Measurements from ENCODE around the gene ATP8A1.
A peak's percentile ranks its signal among the peaks of the same experiment; 100 is the strongest.

ATP8A1 gene

DNA sequence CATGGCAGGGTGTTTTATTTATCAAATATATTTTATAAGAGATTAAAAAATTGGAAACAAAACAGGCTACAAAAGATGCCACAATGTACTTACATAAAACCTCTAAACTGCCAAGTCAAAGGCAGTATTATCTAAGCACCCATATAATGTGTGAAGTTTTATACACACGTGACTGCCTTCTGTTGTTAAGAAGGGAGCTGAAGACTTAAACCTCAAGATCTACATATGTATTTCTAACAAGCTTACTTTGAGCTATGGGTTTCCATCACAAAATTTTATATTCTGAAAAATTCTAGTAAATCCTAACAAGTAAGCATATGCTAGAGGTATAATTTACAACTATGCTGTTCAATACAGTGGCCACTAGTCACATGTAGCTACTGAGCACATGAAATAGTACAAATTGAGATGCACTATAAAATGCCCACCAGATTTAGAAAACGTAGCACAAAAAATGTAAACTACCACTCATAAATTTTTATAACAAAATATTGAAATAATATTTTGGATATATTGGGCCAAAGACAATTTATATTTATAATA, 9.8 kb downstream of the ATP8A1 start:
- no peak for DNase-seq

DNA sequence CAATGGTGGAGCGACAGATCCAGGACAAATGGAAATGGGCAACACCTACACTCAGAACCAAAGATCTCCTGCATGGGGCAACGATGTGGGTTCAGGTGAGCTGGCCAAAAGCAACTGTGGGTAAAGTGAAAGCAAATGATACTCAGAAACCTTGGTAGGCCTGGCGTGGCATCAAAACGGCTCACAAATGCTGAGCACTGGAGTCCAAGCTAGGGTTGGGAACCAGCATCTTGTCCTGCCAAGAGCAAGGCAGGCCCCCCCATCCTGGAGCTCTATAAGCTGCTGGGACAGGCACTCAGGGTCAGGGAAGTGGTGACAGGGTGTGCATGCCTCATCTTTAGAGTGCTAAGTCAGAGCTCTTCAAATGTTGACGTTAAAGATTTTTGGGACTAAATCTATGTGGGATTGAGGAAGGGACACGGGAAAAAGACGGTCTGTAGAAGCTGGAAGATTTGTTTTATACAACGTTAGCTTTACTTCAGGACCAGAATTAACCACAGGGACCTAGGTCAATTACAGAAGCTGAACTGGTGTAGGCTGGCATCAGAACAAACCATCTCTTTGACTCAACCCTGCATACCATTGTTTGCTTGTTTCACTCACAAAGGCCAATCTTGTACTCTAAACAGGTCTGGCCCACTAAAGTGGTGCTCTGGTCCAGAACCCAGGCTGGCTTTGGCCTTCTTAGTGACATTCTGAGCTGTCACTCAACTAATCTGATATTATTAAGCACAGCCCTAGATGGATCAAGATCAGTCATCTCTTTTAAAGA, 10.7 kb downstream of the ATP8A1 start:
- no peak for DNase-seq

DNA sequence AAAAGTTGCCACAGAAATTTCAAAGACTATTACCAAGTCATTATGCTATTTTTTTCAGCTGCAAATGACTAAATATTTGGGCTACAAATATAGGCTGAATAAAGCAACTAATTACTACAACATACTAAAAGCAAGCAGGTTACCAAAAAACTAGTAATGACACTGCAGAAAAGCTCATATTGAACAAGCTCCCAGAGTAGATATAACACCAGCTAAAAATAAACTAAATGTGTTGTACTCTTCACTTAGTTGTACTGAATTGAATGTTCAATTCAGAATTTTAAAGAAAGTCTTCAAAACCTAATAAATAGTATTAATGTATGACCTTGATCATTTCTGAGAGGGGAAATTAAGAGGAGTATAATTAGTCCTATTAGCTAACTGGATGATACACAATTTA, 12.0 kb downstream of the ATP8A1 start:
- no peak for DNase-seq

DNA sequence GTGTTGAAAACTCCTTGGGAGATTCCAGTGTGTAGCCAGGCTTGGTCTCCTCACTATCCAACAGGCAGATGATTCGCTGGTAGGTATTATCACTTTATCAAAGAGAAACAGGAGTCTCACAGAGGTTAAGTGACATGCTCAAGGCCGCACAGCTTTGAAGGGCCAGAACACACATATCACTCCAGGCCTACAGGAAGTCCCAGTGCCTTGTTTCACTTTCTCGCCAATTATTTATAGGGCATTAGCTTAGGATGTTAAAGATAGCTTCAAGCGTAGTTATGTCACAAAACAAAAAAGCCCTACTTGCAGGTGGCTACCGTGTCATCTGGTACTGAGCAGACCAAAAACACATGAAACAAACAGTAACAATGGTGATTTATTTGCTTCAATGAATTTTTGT, 13.2 kb downstream of the ATP8A1 start:
- no peak for DNase-seq

DNA sequence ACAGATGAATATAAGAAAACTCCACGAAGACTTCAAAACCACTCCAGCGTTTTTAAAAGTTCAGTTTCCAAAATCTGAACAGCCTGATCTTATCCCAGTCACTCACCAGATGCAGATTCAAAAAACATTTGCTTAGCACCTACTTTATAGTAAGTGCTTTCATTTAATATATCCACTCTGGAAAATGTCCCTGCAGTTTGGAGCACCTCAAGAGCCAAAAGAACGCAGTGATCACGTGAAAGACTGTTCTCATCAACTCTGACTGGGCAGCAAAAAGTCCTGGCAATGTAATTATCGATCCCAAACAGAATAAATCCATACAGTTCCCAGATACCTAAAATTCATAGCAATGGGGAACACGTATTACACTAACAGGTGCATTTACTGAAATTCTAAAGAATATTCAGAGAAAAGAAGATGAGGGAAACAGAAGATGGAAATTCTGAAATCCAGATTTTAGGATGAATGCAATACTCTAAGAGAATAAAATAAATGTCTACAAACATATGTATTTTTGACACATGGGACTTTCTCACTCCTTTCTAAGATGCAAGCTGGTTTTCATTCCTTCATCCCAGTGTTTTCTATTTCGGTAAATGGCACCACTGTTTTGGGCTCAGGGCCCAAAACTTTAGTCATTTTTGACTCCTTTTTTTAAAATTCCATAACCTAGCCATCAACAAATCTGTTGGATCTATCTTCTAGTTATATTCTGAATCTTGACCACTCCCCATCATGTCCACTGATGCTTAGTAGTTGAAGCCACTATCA, 13.9 kb downstream of the ATP8A1 start:
- DNase-seq: no peak

DNA sequence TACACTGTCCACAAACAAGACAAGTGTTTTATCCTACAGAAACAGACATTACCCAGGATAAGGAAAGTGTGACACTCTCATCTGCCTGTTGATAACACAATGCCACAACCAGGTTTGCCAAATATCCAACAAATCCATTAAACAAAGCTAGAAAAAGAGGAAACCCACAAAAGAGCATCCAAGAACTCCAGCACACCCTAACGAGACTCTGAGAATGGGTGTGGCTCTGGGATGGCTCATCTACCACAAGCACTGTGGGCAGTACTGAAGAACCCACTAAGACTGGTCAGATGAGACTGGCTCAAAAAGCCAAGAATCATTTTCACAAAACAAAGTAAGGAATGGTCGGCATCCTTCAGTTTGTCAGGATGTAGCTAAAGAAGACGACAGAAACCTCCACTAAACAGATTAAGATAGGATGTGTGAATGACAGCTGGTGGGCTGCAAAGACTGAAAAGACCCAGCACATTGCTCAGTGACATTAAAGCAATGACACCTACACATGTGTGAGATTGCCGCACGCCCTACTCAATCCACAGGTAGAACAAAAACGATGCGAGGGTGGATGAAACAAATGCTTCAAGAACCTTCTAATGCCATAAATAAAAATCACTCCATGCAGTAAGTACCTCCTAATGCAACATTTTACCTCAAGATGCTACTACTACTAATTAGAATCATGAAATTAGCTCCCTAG, 14.7 kb downstream of the ATP8A1 start:
- DNase-seq: no peak

DNA sequence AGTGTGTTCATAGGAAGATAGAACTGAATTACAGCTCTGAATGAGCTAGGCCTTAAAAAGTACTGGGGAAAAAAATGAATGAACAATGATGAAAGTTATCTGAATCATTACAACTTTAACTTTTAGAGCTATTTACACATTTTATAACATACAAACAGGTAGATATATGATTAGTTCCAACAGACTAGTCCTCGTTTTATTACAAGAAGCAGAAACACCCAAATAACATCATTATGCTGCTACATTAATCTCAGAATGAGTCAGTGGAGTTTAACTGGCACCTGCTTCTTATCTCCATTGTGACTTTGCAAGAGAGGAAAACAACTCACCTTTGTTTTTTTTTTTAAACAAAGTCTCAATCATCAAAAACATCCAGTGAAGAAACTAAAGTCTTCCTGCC, 15.2 kb downstream of the ATP8A1 start:
- DNase-seq: no peak

DNA sequence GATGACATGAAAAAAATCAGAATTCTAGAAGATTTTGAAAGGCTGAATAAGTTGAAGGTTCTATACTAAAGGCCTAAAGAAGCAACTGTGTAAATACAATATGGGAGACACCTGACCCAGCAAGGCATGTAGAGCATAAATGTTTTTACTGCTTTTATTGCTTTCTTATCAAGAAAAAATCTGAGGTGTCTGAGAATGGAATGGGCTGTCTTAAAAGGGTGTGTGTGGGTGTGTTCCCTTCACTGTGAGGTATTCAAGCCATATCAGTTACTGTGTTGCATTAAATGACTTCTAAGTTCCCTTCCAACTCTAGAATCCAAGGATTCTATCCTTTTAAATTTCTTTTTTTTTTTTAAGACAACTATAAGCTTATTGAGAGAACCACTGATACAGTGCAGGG, 15.7 kb downstream of the ATP8A1 start:
- no peak for DNase-seq

DNA sequence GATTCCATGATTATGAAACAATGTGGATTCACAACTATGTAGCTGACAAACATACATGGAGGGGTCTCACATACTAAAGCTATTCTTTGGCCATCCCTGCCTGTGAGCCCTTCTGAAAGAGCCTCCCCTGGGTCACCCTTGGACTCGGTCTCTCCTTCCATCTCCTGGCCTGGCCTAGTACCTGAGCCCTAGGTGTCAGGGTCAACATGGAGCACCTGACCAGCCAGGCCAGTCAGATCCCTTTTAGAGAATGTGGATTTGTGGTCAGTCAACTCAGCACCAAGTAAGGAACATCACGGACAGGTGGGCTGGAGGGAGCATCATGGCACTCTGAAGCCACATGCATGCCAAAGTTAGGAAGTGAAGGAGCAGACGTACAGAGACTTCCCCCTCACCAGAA, 16.3 kb downstream of the ATP8A1 start:
- no peak for DNase-seq

DNA sequence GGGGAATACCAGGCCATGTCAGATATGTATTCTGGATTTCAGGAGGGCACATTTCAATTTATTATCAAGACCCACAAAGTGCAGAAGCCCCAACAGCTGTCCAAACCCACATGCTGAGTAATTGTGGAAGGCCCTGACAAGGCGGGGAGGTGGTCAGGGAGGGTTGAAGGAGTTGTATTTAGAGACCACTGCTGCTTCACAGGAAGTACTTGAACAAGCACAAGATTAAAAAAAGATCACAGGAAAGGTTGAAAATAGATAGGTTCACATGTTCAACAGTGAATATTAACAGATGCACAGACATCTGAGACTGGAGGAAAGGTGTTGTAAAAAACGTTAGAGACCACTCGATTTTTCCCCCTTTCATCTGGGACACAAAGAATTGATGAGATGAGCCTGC, 17.9 kb downstream of the ATP8A1 start:
- DNase-seq: no peak

DNA sequence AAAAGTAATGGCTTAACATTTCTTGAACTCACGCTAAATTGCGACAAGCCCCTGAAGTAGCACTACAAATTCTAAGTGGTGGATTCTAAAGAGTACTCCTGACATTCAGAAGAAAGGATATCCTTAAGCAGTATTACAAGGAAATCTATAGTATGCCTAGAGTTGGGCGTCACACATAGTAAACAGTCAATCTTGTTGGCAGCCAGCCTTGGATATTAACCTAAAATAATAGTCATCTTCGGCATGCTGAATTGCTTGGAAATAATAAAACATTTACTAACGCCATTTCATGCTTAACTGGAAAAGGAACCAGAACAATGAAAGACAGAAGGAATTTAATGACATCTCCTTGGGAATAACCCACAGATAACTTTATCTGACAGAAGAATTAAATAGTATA, 18.6 kb downstream of the ATP8A1 start:
- DNase-seq: no peak

DNA sequence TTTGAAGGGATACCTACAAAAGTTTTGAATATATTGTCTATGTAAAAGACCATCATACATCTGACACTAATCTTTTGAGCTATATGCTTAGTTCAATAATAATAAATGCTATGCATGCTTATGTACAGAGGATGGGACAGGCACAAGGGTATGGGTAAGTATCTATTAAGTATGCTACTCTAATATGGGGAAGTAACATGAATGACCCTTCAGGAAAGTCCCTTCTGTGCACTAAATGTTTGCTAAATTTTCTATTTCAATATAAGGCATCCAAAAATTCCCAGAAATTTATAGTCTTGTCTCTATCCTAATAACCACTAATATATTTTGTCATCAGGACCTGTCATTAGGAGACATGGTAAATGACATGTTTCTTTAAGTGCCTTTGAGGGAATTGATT, 19.0 kb downstream of the ATP8A1 start:
- no peak for DNase-seq

DNA sequence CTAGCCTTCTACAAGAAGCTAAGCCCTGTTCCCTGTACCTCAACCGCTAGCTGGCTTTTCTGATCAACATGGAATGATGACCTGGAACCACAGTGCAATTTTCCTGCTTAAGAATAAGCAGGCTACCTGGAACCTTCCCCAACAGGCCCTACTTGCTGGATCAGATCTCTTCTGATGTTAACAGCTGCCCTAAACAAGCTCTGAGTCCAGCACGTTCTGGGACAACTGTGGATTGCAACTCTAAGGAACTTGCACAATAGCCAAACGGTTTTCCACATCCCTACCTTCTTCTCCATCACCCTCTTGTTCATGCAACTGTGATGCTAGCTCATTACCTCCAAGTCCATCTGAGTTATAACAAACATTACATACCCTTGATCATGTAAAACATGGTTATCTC, 19.8 kb downstream of the ATP8A1 start:
- no peak for DNase-seq

DNA sequence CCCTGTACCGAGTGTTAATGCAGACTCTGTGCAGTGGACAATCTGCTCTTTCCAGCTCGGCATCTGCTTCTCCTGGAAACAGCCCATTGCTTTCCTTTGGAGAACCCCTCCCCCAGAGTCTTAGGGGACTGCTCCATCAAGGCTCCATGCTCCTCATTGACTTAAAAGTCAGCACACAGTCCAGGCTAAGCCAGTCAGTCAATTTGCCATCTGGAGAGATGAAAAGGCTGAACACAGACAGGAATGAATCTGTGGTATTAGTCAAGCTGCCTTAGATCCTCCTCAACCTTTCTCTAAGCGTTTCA, 20.3 kb downstream of the ATP8A1 start:
- DNase-seq: no peak

DNA sequence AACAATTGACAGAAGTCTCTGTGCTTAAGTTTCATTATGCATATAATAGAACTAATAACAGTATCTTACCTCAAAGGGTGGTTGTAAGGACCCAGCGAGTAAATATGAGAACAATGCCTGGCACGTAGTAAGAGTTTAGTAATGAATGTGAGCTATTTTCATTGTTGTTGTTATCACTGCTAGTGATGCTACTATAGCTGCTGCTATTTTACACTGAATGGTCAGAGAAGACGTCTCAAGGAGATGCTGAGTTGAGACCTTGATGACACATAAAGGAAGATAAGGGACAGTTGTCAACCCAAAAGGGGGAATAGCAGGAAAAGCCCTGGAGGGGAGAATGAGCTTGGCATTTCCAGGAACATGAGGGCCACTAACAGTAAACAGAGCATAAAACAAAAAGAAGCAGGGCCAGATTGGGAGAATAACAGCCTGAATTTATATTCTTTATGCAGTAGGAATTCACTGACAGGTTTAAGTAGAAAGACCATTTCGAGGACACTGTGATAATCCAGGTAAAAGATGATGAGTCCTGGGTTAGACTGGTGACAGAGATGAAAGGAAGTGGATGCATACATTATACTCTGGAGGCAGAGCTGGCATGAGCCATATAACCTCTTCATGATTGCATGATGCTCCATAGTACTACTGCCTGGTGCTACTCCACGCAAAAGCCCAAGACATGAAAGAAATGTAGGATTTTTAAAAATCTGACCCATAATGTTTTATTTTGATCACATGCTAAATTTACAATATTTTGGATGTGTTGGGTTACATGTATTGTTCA, 23.1 kb downstream of the ATP8A1 start:
- DNase-seq: no peak

DNA sequence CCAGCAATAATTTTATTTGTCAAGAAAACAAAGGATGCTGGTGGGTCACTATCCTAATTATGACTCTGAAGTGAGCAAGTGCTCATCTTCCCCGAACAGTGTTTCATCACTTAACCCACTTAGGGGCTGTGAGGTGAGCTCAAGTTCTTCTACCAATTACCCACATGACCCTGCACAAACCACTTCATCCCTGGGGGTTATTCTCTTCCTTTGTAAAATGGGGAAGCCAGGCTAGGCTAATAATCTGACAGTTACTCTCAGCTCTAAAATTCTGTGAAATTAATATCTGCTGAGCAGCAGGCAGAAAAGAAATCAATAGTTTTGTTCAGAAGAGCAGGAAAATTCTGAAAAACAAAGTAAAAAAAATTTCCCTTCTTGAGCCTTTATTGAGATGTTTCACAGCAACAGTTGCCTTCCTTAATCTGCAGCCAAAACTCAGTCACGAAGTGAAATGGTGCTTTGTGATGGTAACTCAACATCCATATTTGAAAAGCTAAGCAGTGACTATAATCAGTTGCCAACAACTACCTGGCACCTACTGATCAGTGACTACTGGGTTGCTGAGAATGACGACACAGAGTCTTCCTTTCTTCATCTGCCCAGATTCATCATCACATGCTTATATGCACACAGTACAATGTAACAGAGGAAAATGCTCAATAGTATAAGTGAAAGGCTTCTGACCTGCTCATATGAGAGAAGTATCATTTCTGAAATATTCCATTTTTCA, 24.1 kb downstream of the ATP8A1 start:
- DNase-seq: no peak

DNA sequence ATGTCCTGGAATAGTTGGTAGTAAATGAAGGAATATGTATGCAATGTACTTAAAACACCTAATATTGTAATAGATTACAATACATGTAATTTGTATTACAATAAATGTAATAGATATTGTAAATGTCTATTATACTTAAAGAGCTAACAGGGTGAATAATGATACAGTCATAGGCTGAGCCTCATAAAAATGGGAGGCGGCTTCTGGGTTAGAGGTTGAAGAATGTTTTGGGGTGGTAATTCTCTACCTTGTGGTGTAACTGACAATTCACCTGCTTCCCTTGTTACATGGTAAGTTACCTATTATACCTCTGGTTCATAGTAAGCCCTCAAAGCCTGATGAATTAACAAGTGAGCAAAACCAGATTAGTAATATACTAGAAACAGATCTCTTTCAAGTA, 26.0 kb downstream of the ATP8A1 start:
- no peak for DNase-seq

DNA sequence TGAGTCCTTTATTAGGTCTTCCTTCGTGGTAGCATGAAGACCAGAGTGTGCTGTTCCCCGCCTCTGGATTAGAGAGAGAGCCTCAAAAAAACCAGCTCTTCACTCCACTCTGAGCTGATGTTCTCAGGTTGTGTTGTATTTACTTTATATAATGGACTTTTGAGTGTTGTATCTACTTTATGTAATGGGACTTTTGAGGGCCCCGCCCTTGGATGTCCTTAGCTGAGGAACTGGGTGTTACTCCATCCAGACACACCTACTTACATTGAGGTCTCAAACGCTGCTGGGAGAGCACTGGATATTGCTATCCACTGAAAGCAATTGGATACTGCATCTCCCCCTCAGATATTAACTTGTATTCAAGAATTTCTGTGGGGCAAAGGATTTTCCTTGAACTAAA, 28.2 kb downstream of the ATP8A1 start:
- no peak for DNase-seq

DNA sequence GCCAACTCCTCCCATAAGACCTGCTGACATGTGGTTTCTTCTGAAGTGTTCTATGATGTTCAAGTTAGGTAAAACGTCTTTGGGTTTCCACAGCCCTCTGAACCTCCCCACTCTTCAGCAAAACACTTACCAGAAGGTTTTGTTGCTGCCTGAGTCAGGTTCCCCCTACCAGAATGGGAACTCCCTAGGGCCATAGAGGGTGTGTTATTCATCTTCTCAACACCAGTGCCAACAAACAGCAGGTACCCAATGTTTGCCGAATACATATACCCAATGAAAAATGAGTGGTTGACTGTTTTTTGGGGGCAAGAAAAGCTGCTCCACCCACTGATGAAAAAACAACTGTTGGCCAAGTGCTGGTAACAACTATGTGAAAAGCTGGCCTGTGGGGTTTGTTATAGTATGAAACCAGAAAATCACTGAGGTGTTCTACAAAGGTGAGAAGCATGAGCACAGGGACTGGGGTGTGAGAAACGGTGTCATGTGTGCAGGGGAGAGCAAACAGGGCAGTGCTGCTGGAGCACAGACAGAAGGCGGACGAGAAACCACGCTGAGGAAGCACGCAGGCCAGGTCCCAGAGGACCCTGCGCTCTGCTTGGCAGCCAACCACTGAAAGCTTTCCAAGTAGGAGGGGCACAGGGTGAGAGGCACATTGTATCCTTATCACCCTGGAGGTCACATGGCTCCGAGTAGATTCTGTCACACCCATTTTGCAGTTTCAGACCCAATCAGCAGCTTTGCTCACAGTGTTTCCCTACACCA, 28.8 kb downstream of the ATP8A1 start:
- peak; percentile 14 for DNase-seq

DNA sequence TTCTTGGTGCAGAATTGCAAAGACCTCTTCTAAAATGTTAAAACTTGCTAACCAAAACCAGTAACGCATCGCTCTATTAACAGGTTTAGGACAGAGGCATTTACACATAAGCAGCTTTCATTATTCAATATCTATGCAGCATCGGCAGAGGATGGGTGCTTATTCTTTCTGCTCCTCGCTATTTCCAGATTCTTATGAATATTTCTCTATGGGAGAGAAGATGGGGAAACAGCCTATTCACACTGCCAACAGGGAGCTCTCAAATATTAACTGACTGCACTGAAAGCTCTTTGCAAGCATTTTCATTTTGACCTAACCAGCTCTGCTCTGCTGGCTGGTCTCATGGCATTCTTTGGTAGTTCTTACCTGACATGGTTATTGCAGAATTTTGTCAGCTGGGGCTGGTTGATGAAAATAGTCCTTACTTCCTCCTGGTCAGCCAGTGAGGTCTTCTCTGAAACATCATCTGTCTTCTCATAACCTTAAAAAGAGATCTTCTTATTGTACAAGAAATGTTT, 30.2 kb downstream of the ATP8A1 start:
- no peak for DNase-seq

DNA sequence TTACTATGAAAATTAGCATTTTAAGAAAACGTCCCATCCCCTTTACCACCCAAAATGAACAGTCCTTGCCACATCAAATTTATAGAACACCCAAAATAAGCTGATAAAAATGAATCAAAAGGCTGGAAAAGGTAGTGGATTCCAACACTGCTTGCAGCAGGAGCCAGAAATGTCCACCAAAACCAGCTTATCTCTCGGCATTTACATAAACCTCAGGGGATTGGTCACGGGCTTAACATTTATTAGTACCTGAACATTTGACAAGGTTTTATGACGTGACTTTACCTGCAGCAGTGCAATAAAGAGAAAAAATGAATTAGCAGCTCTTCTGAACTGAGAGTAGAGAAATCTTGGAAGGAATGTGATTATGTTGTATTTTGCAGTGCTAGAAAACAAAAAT, 31.6 kb downstream of the ATP8A1 start:
- DNase-seq: no peak

All from activated CD4-positive, alpha-beta T cell treated with anti-CD3 and anti-CD28 coated beads, Interleukin-2, amount 50 U/mL, for 1 hour (primary cell).